Peyer's patch (tissue), 4 donors: ENCODE data around the gene CPNE7. TPM values are rescaled to one million over a fixed set of nuclear protein-coding genes. Genes with fewer than 3 reads are reported as not detected.

Experiments used
- DNase-seq, 3 donors: peaks; one replicate each; pipeline ENCODE4 v3.0.0-alpha.2; 2017 to 2019
- H3K27ac ChIP-seq, 4 donors: fragments of 200-600 bp; sonication (generic); one replicate each; pipeline ENCODE4 v1.5.1; 2016 to 2019
- H3K27me3 ChIP-seq, 2 donors: fragments of 200-600 bp; sonication (generic); one replicate each; pipeline ENCODE4 v1.5.1; 2019
- H3K36me3 ChIP-seq, 3 donors: fragments of 200-600 bp; sonication (generic); one replicate each; pipeline ENCODE4 v1.5.1; 2016 to 2019
- H3K4me1 ChIP-seq, 4 donors: fragments of 200-600 bp; sonication (generic); one replicate each; pipeline ENCODE4 v1.5.1; 2016 to 2019
- H3K4me3 ChIP-seq, 4 donors: fragments of 200-600 bp; sonication (generic); 1 replicate in 3 of 4; 2 replicates in 1 of 4; pipeline ENCODE4 v1.5.1; 2016 to 2019; ENCODE audit warnings: mild to moderate bottlenecking in 1 of 4
- H3K9me3 ChIP-seq, 4 donors: fragments of 200-600 bp; sonication (generic); one replicate each; pipeline ENCODE4 v1.5.1; 2016 to 2019; ENCODE audit warnings: mild to moderate bottlenecking in 1 of 4
- POLR2A ChIP-seq, 2 donors: fragments of 450-650 bp; IDR thresholded peaks; one replicate each; pipeline ENCODE4 v1.5.1; 2017; ENCODE audit warnings: antibody characterized with exemption in 2 of 2, mild to moderate bottlenecking in 2 of 2, moderate library complexity in 2 of 2
- total RNA-seq, 4 donors: library from RNA; depleted of rRNA; stranded (reverse); fragments of >200 nt; gene quantifications; one replicate each; pipeline ENCODE4 v1.1.0, GENCODE V29; 2016
- TF ChIP-seq, protein P1 (sequence below), 6 experiments: fragments of 450-650 bp in 4 of 6; fragments of 200-600 bp in 2 of 6; sonication (generic) in 1 of 6; IDR thresholded peaks; one replicate each; pipeline ENCODE4 v1.5.1; 2017 to 2019; ENCODE audit warnings: antibody characterized with exemption in 6 of 6, mild to moderate bottlenecking in 3 of 6, moderate library complexity in 1 of 6

CPNE7 gene
- total RNA-seq, 4 donors from 2014 or later, result 7.4 to 48.7 (median 13.5) TPM

DNA sequence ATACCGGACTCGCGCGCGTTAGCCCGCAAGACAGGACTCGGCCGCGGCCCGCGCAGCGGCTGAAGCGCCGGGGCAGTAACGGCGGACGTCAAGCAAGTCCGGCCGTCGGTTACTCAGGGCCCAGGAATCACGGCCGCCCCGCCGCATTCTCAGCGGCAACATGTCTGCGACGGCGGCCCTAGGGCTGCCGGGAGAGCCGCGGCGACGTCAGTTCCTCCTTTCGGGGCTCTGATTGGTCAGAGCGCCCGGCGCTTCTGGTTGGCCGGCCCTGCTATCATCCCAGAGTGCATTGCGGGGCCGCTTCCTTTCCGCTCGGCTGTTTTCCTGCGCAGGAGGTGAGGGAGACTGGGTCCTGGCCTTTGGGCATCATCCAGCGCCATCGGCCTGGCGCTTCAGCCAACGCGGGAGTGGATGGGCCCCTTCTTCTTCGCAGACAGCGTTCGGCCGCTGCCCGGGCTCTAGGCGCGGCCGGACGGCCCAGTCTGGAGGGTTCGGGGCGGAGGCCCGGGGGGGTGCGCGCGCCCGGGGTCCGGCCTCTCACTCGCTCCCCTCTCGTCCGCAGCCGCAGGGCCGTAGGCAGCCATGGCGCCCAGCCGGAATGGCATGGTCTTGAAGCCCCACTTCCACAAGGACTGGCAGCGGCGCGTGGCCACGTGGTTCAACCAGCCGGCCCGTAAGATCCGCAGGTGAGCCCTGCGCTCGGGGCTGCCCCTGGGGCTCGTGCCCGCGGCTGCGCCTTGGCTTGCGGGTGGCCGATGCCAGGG is 15.0 kb upstream of the CPNE7 start, which contains the start of gene RPL13:
Gene RPL13 (plus strand): TSS at position 305 of the 764 bp plus-strand sequence. CDS start 278 bp downstream, at position 583.
- H3K9me3 ChIP-seq, result no peaks in the 10 kb centered on the region
- peak; percentile 93 to 98 (median 95) for DNase-seq
- peak within 1 kb of the TSS; percentile 69 to 92 (median 74) for H3K4me3 ChIP-seq
- TF ChIP-seq, protein P1, sequence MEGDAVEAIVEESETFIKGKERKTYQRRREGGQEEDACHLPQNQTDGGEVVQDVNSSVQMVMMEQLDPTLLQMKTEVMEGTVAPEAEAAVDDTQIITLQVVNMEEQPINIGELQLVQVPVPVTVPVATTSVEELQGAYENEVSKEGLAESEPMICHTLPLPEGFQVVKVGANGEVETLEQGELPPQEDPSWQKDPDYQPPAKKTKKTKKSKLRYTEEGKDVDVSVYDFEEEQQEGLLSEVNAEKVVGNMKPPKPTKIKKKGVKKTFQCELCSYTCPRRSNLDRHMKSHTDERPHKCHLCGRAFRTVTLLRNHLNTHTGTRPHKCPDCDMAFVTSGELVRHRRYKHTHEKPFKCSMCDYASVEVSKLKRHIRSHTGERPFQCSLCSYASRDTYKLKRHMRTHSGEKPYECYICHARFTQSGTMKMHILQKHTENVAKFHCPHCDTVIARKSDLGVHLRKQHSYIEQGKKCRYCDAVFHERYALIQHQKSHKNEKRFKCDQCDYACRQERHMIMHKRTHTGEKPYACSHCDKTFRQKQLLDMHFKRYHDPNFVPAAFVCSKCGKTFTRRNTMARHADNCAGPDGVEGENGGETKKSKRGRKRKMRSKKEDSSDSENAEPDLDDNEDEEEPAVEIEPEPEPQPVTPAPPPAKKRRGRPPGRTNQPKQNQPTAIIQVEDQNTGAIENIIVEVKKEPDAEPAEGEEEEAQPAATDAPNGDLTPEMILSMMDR (IDR thresholded peaks at IDR 0.05), result no peak
- peak; percentile 97 to 98 for TF ChIP-seq POLR2A (IDR thresholded peaks at IDR 0.05)
- peaks cover 0 to 43% (median 0%) of the 10 kb centered on the region in 3 donors for H3K36me3 ChIP-seq
- peak within 1 kb of the TSS; percentile 95 to 96 (median 96) for H3K27ac ChIP-seq
- no peaks in the 10 kb centered on the region for H3K27me3 ChIP-seq
- peaks cover 0 to 59% (median 31%) of the 10 kb centered on the region in 4 donors for H3K4me1 ChIP-seq

DNA sequence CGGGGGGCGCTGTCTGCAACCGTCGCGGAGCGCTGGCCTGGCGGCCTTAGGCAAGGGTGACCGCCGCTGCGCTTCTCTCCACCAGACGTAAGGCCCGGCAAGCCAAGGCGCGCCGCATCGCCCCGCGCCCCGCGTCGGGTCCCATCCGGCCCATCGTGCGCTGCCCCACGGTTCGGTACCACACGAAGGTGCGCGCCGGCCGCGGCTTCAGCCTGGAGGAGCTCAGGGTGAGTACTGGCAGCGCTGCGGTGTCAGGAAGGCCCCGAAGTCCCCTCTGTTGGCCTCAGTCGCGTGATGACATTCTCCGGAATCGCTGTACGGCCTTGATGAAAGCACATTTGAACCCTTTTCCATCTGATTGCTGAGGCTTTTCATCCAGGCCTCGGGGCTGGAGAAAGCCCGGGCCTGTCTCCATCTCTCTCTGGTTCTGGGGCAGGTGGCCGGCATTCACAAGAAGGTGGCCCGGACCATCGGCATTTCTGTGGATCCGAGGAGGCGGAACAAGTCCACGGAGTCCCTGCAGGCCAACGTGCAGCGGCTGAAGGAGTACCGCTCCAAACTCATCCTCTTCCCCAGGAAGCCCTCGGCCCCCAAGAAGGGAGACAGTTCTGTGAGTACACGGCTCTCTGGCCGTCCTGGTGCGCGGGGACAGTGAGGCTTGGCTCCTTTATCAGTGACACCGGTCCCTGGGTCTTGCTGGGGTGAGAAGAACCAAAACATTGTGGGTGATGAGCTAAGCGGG is 14.2 kb upstream of the CPNE7 start:
- H3K4me3 ChIP-seq, result peak overlapping the region; percentile 69 to 92 (median 74)
- H3K9me3 ChIP-seq, result no peaks in the 10 kb centered on the region
- H3K4me1 ChIP-seq, result peaks cover 4 to 67% (median 35%) of the 10 kb centered on the region in 4 donors
- peaks cover 0 to 36% (median 0%) of the 10 kb centered on the region in 3 donors for H3K36me3 ChIP-seq
- H3K27ac ChIP-seq, result peak overlapping the region; percentile 95 to 96 (median 96)
- H3K27me3 ChIP-seq, result no peaks in the 10 kb centered on the region
- TF ChIP-seq POLR2A (IDR thresholded peaks at IDR 0.05), result no peak
- TF ChIP-seq, protein P1 (IDR thresholded peaks at IDR 0.05), result no peak
- no peak for DNase-seq

DNA sequence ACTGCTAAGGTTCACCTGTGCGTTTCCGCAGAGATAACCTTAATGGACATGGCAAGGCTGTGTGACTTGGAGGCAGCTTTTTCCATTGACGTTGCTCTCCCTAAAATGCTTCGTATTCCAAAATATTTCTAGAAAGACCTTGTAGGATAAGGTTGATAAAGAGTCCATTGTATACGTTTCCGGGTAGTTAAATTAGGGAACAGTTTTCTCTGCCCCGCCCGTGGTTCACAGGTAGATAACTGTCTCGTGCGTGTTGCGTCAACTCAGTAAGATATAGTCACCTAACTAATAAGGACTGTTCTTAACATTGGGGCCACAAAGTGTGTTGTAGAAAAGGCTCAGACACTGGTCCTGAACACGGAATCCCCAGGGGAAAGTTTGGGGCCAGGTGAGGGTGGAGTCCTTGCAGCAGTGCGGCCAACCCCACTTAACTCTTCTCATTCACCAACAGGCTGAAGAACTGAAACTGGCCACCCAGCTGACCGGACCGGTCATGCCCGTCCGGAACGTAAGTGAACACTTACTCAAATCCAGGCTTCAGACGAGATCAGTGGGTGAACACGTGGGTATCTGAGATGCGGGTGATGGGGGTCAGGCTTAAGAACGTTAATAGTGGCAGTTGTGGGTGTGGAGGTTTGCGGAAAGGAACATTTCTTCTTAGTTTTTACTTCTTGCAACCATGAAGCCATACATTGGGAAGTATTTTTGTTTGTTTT is 13.5 kb upstream of the CPNE7 start:
- Histone ChIP-seq H3K27ac (peak overlapping the region; percentile 95 to 96 (median 96)), H3K4me3 (peak overlapping the region; percentile 69 to 92 (median 74)), H3K27me3 (no peaks in the 10 kb centered on the region), H3K4me1 (peaks cover 4 to 68% (median 35%) of the 10 kb centered on the region in 4 donors), H3K36me3 (peaks cover 0 to 33% (median 0%) of the 10 kb centered on the region in 3 donors), H3K9me3 (no peaks in the 10 kb centered on the region)
- no peak for DNase-seq
- TF ChIP-seq, protein P1 (IDR thresholded peaks at IDR 0.05), result no peak
- peak in 1 of 2 donors; percentile 22 for TF ChIP-seq POLR2A (IDR thresholded peaks at IDR 0.05)

- no peak overlapping the region for H3K27ac ChIP-seq
- H3K4me3 ChIP-seq, result no peak overlapping the region
- DNase-seq, result no peak
- no peak for TF ChIP-seq POLR2A (IDR thresholded peaks at IDR 0.05)
- TF ChIP-seq, protein P1 (IDR thresholded peaks at IDR 0.05), result no peak
- peaks cover 4 to 68% (median 35%) of the 10 kb centered on the region in 4 donors for H3K4me1 ChIP-seq
- H3K9me3 ChIP-seq, result no peaks in the 10 kb centered on the region
- H3K27me3 ChIP-seq, result no peaks in the 10 kb centered on the region
- peaks cover 0 to 33% (median 0%) of the 10 kb centered on the region in 3 donors for H3K36me3 ChIP-seq
Measured at GRCh38 chr16:89562939-89563338, 12.6 kb upstream of the CPNE7 start.
